Neural progenitor cell (in vitro differentiated cells): ENCODE measurements around the gene CRIP3.

Source experiments
- CTCF ChIP-seq: fragments of 200-600 bp; sonication (generic); IDR thresholded peaks from 2 replicates; pipeline ENCODE4 v1.5.1; 2017; ENCODE audit warnings: antibody characterized with exemption, mild to moderate bottlenecking
- EZH2 ChIP-seq: fragments of 200-600 bp; sonication (generic); IDR thresholded peaks from 2 replicates; pipeline ENCODE4 v1.6.1; 2017; ENCODE audit warnings: antibody characterized with exemption, mild to moderate bottlenecking, moderate library complexity
- EZH2phosphoT487 ChIP-seq: fragments of 200-600 bp; sonication (generic); IDR thresholded peaks from 2 replicates; pipeline ENCODE4 v1.6.1; 2017; ENCODE audit warnings: antibody characterized with exemption

- TF ChIP-seq EZH2phosphoT487 (no peak), EZH2 (no peak), CTCF (no peak)
These were observed 4.8 kb downstream of the CRIP3 start for GRCh38 chr6:43303751-43304331.
